Neural cell (in vitro differentiated cells): Measurements from ENCODE around the gene F12. TPM values are rescaled to one million over a fixed set of nuclear protein-coding genes. Genes with fewer than 3 reads are reported as not detected.

Experiments used
- H2AFZ ChIP-seq: fragments of 200-600, 300-800 bp; sonication (generic), shearing (Covaris generic); 2 replicates; pipeline ENCODE4 v1.6.0; 2014; ENCODE audit warnings: low read depth, mild to moderate bottlenecking, antibody characterized with exemption, low read length, moderate library complexity
- H3F3A ChIP-seq: fragments of 200-600 bp; shearing (Covaris generic); 2 replicates; pipeline ENCODE4 v1.6.1; 2016; ENCODE audit warnings: mild to moderate bottlenecking, moderate library complexity, mixed read lengths, antibody characterized with exemption, low read length; ENCODE audit not compliant: insufficient read depth, poor library complexity, severe bottlenecking
- H3K27ac ChIP-seq: fragments of 200-600, 300-800 bp; sonication (generic), shearing (Covaris generic); 2 replicates; pipeline ENCODE4 v1.5.1; 2014; ENCODE audit warnings: mild to moderate bottlenecking, low read length, moderate library complexity
- H3K27me3 ChIP-seq: fragments of 300-800, 200-600 bp; sonication (generic), shearing (Covaris generic); 2 replicates; pipeline ENCODE4 v1.6.0; 2014; ENCODE audit warnings: mild to moderate bottlenecking, low read depth, low read length, moderate library complexity; ENCODE audit not compliant: insufficient read depth
- H3K36me3 ChIP-seq: fragments of 300-800, 200-600 bp; sonication (generic), shearing (Covaris generic); 2 replicates; pipeline ENCODE4 v1.5.1; 2014; ENCODE audit warnings: mild to moderate bottlenecking, antibody characterized with exemption, low read length, moderate library complexity; ENCODE audit not compliant: insufficient read depth
- H3K4me2 ChIP-seq: fragments of 300-800, 200-600 bp; sonication (generic), shearing (Covaris generic); 2 replicates; pipeline ENCODE4 v1.6.0; 2014; ENCODE audit warnings: mild to moderate bottlenecking, low read length
- H3K4me3 ChIP-seq: fragments of 300-800, 200-600 bp; sonication (generic), shearing (Covaris generic); 2 replicates; pipeline ENCODE4 v1.5.1; 2014; ENCODE audit warnings: mild to moderate bottlenecking, low read length, moderate library complexity
- H3K79me2 ChIP-seq: fragments of 200-600 bp; shearing (Covaris generic); replicated peaks from 2 replicates; pipeline ENCODE4 v1.6.0; 2014; ENCODE audit warnings: mild to moderate bottlenecking, low read length, moderate library complexity; ENCODE audit not compliant: insufficient read depth
- H3K9ac ChIP-seq: fragments of 300-800, 200-600 bp; sonication (generic), shearing (Covaris generic); 2 replicates; pipeline ENCODE4 v1.6.1; 2016; ENCODE audit warnings: mild to moderate bottlenecking, low read length, mixed read lengths
- H3K9me2 ChIP-seq: fragments of 200-600 bp; shearing (Covaris generic); 2 replicates; pipeline ENCODE4 v1.6.1; 2016; ENCODE audit warnings: mild to moderate bottlenecking, low read length, mixed read lengths; ENCODE audit not compliant: insufficient read depth
- H3K9me3 ChIP-seq: fragments of 200-600, 300-800 bp; sonication (generic), shearing (Covaris generic); 2 replicates; pipeline ENCODE4 v1.6.1; 2016; ENCODE audit warnings: mild to moderate bottlenecking, mixed run types, low read length, moderate library complexity, mixed read lengths
- H4K20me1 ChIP-seq: fragments of 200-600 bp; shearing (Covaris generic); 2 replicates; pipeline ENCODE4 v1.6.1; 2016; ENCODE audit warnings: mild to moderate bottlenecking, mixed run types; ENCODE audit not compliant: insufficient read depth
- CTCF ChIP-seq: fragments of 450-650 bp; IDR thresholded peaks from 2 replicates; pipeline ENCODE4 v1.5.1; 2014; ENCODE audit warnings: antibody characterized with exemption, mild to moderate bottlenecking, moderate library complexity; ENCODE audit not compliant: poor library complexity, severe bottlenecking
- EP300 ChIP-seq: fragments of 450-650 bp; conservative IDR thresholded peaks from 2 replicates; pipeline ENCODE4 v1.6.1; 2014; ENCODE audit warnings: antibody characterized with exemption, mild to moderate bottlenecking, moderate library complexity; ENCODE audit not compliant: poor library complexity, severe bottlenecking
- EZH2 ChIP-seq: fragments of 200-600, 300-800 bp; shearing (Covaris generic), sonication (generic); IDR thresholded peaks from 2 replicates; pipeline ENCODE4 v1.6.1; 2014; ENCODE audit warnings: antibody characterized with exemption, low read length, borderline replicate concordance, mild to moderate bottlenecking; ENCODE audit not compliant: insufficient read depth, poor library complexity, severe bottlenecking
- MXI1 ChIP-seq: fragments of 450-650 bp; conservative IDR thresholded peaks from 2 replicates; pipeline ENCODE4 v1.6.1; 2014; ENCODE audit warnings: antibody characterized with exemption, mild to moderate bottlenecking; ENCODE audit not compliant: poor library complexity, severe bottlenecking
- POLR2AphosphoS5 ChIP-seq: IDR thresholded peaks from 2 replicates; pipeline ENCODE4 v1.6.1; 2012
- RAD21 ChIP-seq: fragments of 450-650 bp; conservative IDR thresholded peaks from 2 replicates; pipeline ENCODE4 v1.6.1; 2014; ENCODE audit warnings: antibody characterized with exemption, mild to moderate bottlenecking, moderate library complexity
- REST ChIP-seq: IDR thresholded peaks from 2 replicates; pipeline ENCODE4 v1.6.1; 2012; ENCODE audit warnings: borderline replicate concordance
- SMC3 ChIP-seq: fragments of 450-650 bp; conservative IDR thresholded peaks from 2 replicates; pipeline ENCODE4 v1.6.1; 2014; ENCODE audit warnings: antibody characterized with exemption, mild to moderate bottlenecking, moderate library complexity; ENCODE audit not compliant: poor library complexity
- TAF1 ChIP-seq: IDR thresholded peaks from 2 replicates; pipeline ENCODE4 v1.6.1; 2012; ENCODE audit warnings: low read depth
- polyA plus RNA-seq: library from polyadenylated mRNA; depleted of rRNA; stranded (reverse); fragments of >200 nt; gene quantifications from 2 replicates; pipeline ENCODE4 v1.2.3, GENCODE V29; 2014

The F12 gene
- polyA plus RNA-seq, 1 donor from 2014 or later, result 1.4 TPM

GRCh38 chr5:177388521-177389052 is 20.8 kb downstream of the F12 start:
- Histone ChIP-seq H3K9me2 (no peaks in the 10 kb centered on the region), H4K20me1 (no peaks in the 10 kb centered on the region), H3K36me3 (no peaks in the 10 kb centered on the region), H3K27ac (no peak overlapping the region), H3K79me2 (no peaks in the 10 kb centered on the region), H3K9me3 (no peaks in the 10 kb centered on the region), H3K4me2 (no peak overlapping the region), H3K27me3 (no peaks in the 10 kb centered on the region), H3K9ac (no peak overlapping the region), H3F3A (no peaks in the 10 kb centered on the region), H3K4me3 (no peak overlapping the region), H2AFZ (no peak overlapping the region)
- TF ChIP-seq SMC3 (no peak), EP300 (no peak), RAD21 (no peak), EZH2 (no peak), MXI1 (no peak), REST (no peak), TAF1 (no peak), POLR2AphosphoS5 (no peak), CTCF (no peak)

- Histone ChIP-seq H3K9me2 (no peaks in the 10 kb centered on the region), H3K27ac (no peak overlapping the region), H3K4me2 (no peak overlapping the region), H4K20me1 (no peaks in the 10 kb centered on the region), H3K9me3 (no peaks in the 10 kb centered on the region), H3K36me3 (no peaks in the 10 kb centered on the region), H2AFZ (no peak overlapping the region), H3K4me3 (no peak overlapping the region), H3K27me3 (no peaks in the 10 kb centered on the region), H3K9ac (no peak overlapping the region), H3K79me2 (no peaks in the 10 kb centered on the region), H3F3A (no peaks in the 10 kb centered on the region)
- TF ChIP-seq CTCF (no peak), EP300 (no peak), POLR2AphosphoS5 (no peak), MXI1 (no peak), EZH2 (no peak), REST (no peak), SMC3 (no peak), TAF1 (no peak)
These were observed 22.0 kb downstream of the F12 start for GRCh38 chr5:177387405-177387804.
